GM19463 (cell line): ENCODE results near the gene MLLT11.
"Not testable (repeated sequence)": the region's sequence is repeated elsewhere in the genome, so short reads cannot be mapped to it uniquely, and the experiment has no call there.

Experiments used
- ATAC-seq: cut with Tn5 transposase; IDR thresholded peaks from one replicate; pipeline ENCODE4 v1.9.1; 2021; ENCODE audit warnings: mild to moderate bottlenecking, moderate library complexity; ENCODE audit not compliant: unreplicated experiment

MLLT11 gene

GRCh38 chr1:151055581-151055980 is 4.6 kb upstream of the MLLT11 start:
- ATAC-seq: no peak

GRCh38 chr1:151056149-151056548 is 4.0 kb upstream of the MLLT11 start:
- no peak for ATAC-seq

- ATAC-seq: no peak
Observed at GRCh38 chr1:151058692-151059091, 1.5 kb upstream of the MLLT11 start.

DNA sequence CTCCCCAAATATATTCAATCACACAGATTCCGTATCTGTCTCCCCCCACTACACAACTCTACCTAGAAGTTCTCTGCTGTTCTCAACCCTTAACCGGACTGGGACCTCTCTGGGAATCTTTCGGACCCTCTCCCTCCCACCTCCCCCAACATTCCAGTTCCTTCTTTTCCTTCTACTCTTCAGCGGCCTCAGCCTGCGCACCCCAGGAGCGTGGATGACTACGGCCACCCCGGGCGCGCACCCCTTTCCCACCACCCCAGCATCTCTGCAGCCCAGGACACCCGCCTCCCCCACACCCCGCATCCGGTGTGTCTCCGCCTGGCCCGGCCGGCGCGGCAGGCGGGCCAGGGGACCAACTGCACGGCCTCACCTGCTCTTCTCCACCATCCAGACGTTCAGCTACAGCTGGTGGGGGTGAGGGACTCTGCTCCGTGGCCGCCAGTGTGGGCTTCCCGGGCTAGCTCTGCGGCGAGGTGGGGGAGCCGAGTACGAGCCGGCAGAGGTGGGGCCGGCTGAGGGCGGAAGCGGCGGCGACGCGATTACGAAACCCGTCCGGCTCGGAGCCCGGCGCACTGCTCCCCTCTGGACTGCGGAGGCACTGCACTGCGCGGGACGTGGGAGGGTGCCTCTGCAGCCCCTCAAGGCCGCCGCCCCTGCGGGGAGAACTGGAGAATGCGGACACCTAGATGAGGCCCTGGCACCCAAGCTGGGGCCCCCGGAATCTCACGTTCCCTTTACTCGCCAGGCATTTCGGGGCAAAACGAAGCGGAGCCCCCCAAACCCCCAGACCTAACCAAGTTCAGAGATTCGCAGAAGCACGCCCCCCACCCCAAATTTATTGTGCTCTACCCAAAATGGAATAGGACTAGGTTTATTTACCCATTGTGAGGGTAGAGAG is 839 bp upstream of the MLLT11 start, which contains the start of gene CDC42SE1:
Gene CDC42SE1 (minus strand): TSS at position 514 of the 898 bp plus-strand sequence. CDS start 3,892 bp downstream, outside the sequence.
- peak; percentile 86 for ATAC-seq

DNA sequence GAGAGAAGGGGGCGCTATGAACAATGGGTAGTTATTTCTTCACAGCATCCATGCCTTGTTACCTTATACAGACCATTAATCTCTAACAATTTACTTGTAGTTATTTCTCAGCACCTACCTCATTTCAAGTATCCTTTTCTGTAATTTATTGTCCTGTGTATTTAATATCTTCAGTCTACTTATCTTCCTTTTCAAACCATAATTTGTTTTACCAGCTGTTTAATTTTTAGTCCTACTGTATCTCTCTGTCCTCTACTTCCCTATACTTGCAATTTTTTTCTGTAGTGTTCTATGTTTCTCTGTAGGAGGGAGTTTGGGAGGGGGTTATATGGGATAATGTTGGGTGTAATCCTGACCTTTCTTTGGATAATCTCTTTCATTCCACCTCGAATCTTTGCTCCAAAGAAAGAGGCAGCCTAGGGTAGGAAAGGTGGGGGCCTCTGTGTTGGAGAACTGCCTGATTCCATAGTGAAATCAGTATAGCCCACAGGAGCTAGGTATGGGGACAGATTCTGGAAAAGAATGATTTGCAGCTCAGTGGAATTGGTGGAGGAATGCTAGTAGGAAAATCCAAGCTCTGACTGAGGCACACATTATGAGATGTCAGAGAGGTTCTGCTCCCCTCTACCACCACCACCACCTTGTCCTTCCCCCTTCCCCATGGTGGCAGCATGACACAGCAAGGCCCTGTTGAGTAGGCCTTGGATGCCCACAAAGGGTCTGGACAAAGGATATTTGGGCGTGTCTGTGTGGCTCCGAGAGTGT is 642 bp downstream of the MLLT11 start:
- no peak for ATAC-seq

GRCh38 chr1:151061704-151062103 is 1.5 kb downstream of the MLLT11 start:
- ATAC-seq: no peak

- no peak for ATAC-seq
Observed at GRCh38 chr1:151062741-151063371, 2.7 kb downstream of the MLLT11 start.

DNA sequence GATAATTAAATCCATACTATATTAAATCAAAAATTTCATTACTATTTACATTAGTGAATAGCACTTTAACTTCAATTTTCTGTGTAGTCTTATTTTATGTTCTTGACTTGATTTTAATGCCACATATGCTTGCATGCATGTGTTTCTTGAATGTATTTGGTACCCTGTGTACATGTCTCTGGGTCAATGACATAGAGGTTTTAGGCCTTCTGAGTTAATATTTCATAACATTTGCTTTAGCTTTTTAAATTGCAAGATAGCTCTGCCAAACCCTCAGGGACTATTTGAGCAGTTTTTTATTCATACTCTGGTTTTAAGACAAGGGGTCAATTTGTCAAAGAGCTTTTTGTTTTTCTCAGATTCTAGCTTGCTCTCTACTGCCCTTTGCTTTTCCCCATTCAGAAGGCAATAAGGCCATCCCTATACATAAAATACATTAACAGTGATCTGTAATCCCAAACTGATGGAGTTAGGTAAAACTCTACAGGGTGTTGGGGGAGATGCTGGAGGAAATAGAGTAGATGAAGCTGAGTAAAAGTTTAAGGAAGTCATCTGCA is 5.0 kb downstream of the MLLT11 start:
- no peak for ATAC-seq

GRCh38 chr1:151067185-151067584 is 7.0 kb downstream of the MLLT11 start:
- ATAC-seq: no peak

- ATAC-seq: no peak
Observed at GRCh38 chr1:151069103-151069486, 8.9 kb downstream of the MLLT11 start.

- peak; percentile 89 for ATAC-seq
Observed at GRCh38 chr1:151070474-151071276, 10.5 kb downstream of the MLLT11 start, which contains the start of gene GABPB2. Gene GABPB2, plus strand, starts transcription at chr1:151070761. Its CDS starts 17,429 bp downstream, at chr1:151088190.

DNA sequence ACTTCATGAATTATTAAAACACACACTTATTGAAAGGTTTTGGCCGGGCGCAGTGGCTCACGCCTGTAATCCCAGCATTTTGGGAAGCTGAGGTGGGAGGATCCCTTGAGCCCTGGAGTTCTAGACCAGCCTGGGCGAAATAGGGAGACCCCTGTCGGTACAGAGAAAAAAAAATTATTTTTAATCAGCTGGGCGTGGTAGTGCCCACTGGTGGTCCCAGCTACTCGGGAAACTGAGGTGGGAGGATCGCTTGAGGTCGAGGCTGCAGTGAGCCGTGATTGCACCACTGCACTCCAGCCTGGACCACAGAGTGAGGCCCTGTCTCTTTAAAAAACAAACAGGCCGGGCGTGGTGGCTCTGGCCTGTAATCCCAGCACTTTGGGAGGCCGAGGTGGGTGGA is 12.0 kb downstream of the MLLT11 start:
- ATAC-seq: no peak

DNA sequence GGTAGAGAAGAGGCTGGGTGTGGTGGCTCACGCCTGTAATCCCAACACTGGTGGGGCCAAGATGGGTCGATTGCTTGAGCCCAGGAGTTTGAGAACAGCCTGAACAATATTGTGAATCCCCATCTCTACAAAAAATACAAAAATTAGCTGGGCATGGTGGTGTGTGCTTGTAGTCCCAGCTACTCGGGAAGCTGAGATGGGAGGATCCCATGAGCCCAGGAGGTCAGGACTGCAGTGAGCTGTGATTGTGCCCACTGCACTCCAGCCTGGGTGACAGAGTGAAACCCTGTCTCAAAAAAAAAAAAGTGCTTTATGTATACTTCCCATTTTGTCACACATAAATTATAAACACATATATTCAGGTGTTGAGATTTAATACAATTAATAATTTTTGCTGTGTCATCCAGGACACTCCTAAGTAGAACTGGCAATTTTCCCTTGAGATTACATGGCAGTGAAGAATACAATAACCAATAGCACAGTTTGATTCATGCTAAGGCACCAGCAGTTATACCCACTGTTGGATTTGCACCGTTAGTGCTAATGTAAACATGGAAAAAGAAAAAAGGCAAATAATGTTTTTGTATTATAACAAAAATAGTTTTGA is 25.9 kb downstream of the MLLT11 start:
- no peak for ATAC-seq

DNA sequence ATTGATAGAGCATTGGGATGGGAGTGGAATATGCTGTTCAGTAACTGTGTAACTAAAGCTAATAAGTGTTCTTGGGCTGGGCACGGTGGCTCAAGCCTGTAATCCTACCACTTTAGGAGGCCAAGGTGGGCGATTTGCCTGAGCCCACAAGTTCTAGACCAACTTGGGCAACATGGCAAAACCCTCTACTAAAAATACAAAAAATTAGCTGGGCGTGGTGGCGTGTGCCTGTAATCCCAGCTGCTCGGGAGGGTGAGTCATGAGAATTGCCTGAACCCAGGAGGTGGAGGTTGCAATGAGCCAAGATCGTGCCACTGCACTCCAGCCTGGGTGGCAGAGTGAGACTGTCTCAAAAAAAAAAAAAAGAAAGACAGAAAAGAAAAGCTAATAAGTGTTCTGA is 37.2 kb downstream of the MLLT11 start:
- ATAC-seq: not testable (repeated sequence)

DNA sequence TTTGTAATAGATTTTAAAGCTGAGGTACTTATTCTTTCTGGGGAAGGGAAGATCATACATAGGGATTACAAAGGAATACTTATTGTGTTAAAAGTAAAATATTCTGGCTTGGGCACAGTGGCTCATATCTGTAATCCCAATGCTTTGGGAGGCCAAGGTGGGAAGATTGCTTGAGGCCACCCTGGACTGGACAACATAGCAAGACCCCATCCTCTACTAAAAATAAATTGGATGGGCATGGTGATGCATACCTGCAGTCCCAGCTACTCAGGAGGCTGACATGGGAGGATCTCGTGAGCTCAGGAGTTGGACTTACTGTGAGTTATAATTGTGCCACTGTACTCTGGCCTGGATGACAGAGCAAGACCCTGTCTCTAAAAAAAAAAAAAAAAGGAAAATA is 37.9 kb downstream of the MLLT11 start:
- no peak for ATAC-seq

- no peak for ATAC-seq
Observed at GRCh38 chr1:151104630-151105029, 44.4 kb downstream of the MLLT11 start.

- ATAC-seq: no peak
Observed at GRCh38 chr1:151106894-151107293, 46.7 kb downstream of the MLLT11 start.

- no peak for ATAC-seq
Observed at GRCh38 chr1:151108331-151108730, 48.1 kb downstream of the MLLT11 start.

DNA sequence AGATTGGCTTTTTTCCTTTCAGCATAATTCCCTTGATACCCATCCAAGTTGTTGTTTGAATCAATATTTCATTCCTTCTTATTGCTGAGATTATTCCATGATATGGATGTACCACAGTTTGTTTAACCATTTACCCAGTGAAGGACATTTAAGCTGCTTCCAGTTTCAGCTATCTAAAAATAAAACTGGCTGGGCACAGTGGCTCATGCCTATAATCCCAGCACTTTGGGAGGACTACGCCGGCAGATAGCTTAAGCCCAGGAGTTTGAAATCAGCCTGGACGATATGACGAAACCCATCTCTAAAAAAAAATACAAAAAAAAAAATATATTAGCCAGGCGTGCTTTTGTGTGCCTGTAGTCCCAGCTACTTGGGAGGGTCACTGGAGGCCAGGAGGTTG is 53.7 kb downstream of the MLLT11 start:
- ATAC-seq: no peak
